GM20000 (cell line): ENCODE results near the gene NDUFA5.
"Not testable (repeated sequence)": the region's sequence is repeated elsewhere in the genome, so short reads cannot be mapped to it uniquely, and the experiment has no call there.

Experiments
- DNase-seq: peaks from one replicate; pipeline ENCODE4 v3.0.0; 2012; ENCODE audit warnings: low spot score
- TF ChIP-seq, protein P1 (sequence below): IDR thresholded peaks from 2 replicates; pipeline ENCODE4 v1.5.1; 2012; ENCODE audit warnings: mild to moderate bottlenecking, control low read depth; ENCODE audit errors: extremely low read depth, missing control alignments

NDUFA5 gene

DNA sequence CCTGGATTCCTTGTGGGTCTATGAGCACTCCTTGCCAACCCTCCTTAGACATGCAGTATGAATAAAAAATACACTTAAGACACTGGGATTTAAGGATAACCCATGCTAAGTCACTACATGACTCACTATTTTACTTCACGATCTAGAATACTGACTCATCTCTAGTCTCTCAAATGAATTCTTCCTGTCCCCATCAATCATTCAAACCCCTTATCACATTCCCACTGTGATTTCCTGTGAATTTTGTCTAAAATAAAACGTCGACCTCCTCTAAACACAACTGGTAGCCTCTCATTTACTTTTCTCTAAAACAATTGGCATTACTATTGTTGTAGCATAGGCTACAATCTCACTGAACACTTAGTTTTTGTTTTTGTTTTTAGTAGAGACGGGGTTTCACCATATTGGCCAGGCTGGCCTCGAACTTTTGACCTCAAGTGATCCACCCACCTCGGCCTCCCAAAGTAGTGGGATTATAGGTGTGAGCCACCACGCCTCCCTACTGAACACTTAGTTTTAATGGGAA lies 19.4 kb downstream of the NDUFA5 start:
- no peak for DNase-seq
- TF ChIP-seq, protein P1, sequence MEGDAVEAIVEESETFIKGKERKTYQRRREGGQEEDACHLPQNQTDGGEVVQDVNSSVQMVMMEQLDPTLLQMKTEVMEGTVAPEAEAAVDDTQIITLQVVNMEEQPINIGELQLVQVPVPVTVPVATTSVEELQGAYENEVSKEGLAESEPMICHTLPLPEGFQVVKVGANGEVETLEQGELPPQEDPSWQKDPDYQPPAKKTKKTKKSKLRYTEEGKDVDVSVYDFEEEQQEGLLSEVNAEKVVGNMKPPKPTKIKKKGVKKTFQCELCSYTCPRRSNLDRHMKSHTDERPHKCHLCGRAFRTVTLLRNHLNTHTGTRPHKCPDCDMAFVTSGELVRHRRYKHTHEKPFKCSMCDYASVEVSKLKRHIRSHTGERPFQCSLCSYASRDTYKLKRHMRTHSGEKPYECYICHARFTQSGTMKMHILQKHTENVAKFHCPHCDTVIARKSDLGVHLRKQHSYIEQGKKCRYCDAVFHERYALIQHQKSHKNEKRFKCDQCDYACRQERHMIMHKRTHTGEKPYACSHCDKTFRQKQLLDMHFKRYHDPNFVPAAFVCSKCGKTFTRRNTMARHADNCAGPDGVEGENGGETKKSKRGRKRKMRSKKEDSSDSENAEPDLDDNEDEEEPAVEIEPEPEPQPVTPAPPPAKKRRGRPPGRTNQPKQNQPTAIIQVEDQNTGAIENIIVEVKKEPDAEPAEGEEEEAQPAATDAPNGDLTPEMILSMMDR, result no peak

DNA sequence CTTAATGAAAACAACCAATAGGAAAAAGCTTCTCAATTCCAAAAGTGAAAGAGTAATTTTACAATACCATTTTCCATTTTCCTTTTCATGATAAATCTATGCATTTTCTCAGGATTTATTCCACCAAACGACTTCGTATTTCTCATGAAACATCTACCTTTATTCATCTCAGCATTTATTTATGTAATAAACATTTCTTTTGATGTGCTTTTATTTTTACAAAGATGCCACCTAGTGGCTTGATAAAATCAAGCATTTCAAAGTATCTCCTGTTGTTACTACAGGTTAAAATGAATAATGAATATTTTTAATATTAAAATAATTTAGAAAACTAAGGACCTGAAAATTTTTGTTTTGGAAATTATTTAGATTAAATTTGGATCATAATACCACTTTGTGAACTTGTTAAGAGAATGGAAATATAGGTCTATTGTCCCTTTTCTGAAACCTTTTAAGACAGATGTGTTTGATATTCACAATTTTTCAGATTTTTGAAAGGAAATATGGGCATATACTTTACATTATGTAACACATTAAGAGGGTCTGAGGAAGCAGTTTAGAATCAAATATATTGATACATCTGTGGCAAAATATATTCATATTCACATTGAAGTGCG lies 20.5 kb downstream of the NDUFA5 start:
- TF ChIP-seq, protein P1, result peak; percentile 7
- no peak for DNase-seq

DNA sequence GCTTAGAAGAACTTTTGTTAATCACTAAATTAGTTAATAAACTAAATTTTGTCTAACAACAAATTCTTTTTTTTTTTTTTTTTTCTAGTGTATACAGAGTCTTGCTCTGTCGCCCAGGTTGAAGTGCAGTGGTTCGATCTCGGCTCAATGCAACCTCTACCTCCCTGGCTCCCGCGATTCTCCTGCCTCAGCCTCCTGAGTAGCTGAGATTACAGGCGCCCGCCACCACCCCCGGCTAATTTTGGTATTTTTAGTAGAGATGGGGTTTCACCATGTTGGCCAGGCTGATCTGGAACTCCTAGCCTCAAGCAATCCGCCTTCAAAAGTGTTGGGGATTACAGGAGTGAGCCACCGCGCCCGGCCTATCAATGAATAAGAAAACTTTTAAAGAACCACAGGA lies 22.1 kb downstream of the NDUFA5 start:
- DNase-seq, result no peak
- TF ChIP-seq, protein P1, result no peak

DNA sequence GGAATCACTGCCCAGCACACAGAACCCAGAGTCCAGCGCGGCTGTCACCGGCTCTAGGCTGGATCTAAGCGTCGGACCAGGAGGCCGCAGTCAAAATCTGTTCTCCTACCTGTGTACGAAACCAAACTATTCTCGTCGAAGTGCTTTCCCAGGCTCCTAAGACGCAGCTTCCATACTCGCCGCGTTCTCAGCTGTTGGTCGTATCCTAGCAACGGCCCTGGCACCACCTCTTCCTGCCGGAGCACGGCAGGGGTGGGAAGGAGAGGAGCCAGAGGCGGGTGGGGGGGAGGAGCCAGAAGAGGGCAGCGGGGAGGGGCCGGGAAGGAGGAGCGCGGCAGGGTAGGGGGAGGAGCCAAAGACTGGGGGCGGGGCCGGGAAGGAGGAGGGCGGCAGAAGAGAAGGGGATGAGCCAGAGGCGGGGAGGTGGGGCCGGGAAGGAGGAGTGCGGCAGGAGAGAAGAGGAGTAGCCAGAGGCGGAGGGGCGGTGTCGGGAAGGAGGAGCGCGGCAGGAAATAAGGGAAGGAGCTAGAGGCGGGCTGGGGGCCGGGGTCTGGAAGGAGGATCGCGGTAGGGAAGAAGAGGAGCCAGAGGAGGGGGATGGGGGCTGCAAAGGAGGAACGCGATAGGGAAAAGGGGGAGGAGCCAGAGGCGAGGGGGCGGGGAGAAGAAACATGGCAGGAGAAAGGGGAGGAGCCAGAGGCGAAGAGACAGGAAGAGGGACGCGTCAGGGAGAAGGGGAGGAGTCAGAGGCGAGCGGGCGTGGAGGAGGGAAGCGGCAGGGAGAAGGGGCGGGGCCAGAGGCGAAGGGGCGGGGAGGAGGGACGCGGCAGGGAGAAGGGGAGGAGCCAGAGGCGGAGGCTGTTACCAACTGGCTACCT lies 23.0 kb downstream of the NDUFA5 start, which contains the start of gene IQUB:
Gene IQUB, minus strand, starts transcription at position 213 of the 878 bp plus-strand sequence. CDS start 22,255 bp downstream, outside the sequence.
- DNase-seq, result peak; percentile 95
- TF ChIP-seq, protein P1, result no peak

DNA sequence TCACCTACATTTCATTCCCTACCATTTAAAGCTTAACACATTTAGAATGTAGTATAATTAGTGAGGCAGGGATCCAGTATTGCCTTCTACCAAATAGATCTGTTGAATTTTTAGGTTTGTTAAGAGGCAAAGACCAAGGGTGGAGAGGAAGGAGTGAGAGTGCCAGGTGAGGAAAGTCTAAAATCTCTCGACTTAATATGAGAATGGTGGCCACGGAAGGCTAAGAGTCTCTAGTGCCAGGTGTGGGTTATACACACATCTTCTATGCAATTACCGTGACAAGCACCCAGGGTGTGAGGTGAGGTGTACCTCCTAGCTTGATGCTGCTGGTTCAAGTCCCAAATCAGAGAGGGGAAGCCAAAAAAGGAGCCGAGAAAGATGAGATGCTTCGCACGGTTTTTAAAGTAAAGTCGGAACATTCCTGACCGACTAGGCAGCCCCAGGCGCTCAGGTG lies 23.7 kb downstream of the NDUFA5 start:
- TF ChIP-seq, protein P1, result no peak
- DNase-seq, result no peak

DNA sequence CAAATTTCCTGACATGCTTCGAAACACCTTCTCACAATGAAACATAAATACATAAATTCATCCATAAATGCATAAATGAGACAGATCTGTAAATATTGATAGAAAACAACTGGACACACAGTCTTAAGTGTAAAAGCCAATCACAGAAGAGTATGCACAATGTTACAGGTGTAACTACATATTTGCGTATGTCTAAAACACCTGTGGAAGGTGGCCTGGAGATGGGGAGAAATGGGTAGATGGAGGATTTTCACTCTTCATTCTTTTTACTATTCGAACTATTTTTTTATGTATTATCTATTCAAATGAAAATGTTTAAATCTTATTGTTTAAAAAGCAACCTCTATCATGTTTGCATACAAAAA lies 24.1 kb downstream of the NDUFA5 start:
- TF ChIP-seq, protein P1, result no peak
- no peak for DNase-seq

DNA sequence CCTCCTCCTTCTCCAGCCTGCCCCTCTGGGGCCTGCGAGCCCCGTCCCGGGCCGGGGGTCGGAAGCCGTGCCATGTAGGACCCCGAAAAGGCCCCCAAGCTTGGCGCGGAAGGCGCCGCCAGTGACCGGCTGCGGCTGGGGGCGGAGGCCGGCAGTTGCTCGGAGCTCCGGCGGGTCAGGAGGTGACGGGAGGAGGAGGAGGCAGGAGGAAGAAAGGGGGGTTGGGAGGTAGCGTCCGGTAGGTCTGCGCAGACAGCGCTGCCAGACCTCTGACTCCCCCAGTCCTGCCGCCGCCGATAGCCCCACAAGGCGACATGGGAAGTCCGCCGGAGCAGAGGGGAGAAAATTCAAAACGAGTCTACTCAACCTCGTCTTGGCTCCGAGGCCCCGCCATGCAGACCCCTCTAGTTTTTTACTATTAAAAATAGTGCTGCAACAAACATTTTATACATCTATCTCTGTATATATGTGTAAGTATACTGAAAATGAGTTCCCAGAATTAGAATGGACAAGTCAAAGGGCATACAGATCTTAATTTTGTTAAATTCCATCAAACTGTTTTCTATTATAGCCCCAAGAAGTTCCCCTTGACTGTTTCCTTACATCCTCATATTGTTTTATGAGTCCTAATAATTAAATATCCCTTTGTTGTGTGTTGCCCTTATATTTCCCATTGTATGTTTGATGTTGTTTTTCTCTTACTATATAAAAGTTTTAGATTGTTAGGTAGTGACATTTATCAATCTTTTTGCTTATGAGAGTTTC lies 24.6 kb downstream of the NDUFA5 start:
- DNase-seq, result not testable (repeated sequence)

DNA sequence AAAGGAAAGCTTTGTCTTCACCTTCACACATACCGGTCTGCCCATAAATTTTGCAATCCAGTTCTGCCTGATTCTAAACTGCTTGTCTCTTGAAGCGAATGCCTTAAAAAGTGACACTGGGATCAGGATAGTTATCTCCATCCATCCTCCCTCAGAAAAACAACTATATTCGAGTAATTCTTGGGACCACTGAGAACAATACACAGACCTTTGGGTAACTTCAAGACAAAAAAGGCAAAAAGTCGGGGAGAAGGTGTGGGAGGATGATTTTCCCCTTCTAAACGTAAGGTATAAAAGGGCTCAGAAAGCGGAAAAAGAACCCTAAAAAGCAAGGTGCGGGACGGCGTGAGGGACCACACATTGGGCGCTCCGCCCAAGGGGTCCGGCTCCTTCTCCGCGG lies 25.3 kb downstream of the NDUFA5 start:
- not testable (repeated sequence) for DNase-seq

DNA sequence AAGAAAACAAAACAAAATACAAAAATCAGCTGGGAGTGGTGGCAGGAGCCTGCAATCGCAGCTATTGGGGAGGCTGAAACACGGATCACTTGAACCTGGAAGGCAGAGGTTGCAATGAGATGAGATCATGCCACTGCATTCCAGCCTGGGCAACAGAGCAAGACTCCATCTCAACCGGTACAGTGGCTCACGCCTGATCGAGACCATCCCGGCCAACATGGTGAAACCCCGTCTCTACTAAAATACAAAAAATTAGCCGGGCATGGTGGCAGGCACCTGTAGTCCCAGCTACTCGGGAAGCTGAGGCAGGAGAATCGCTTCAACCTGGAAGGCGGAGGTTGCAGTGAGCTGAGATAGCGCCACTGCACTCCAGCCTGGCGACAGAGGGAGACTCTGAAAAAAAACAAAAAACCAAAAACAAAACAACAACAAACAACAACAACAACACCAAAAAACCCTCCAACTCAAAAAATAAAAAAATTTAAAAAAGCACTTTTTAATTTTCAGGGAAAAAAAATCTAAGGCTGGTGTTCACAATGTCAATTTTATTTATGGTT lies 27.5 kb downstream of the NDUFA5 start:
- DNase-seq, result not testable (repeated sequence)
